ENCODE measurements around the gene GGCX.

- TF ChIP-seq EZH2 (IDR thresholded peaks at IDR 0.05; ENCODE audit: borderline replicate concordance, low read length) (no peak), CTCF (IDR thresholded peaks at IDR 0.05; ENCODE audit: low read length) (no peak)
These were observed 36.9 kb downstream of the GGCX start for GRCh38 chr2:85524336-85524908.
